DMS153 treated with DMSO at 0.1 percent for 48 hours (cell line): ENCODE measurements around the gene EYA4.

Experiments used
- DNase-seq: peaks from one replicate; lab custom pipeline; 2025; ENCODE audit not compliant: unreplicated experiment; lab: John Stamatoyannopoulos, UW

Gene EYA4

GRCh38 chr6:133441491-133441890 is 200.3 kb downstream of the EYA4 start:
- DNase-seq, result no peak

- DNase-seq, result no peak
Observed at GRCh38 chr6:133446789-133447188, 205.6 kb downstream of the EYA4 start.

GRCh38 chr6:133447924-133448323 is 206.8 kb downstream of the EYA4 start:
- no peak for DNase-seq

DNA sequence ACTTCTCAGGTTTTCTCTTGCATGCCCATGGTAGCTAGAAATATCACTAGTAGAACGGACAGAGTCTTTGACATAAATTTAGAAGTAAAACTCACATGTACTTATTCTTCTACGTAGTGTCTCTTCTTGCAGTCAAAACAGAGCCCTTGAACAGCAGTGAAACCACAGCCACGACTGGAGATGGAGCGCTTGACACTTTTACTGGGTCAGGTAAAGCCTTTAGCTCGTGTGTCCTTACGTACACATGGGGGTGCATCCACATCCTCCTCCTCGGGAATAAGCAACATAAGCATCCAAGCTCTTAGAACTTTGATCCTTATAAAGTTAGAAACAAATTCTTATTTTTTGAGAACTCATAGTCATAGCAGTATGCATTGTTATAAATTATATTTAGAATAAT is 215.3 kb downstream of the EYA4 start:
- no peak for DNase-seq

DNA sequence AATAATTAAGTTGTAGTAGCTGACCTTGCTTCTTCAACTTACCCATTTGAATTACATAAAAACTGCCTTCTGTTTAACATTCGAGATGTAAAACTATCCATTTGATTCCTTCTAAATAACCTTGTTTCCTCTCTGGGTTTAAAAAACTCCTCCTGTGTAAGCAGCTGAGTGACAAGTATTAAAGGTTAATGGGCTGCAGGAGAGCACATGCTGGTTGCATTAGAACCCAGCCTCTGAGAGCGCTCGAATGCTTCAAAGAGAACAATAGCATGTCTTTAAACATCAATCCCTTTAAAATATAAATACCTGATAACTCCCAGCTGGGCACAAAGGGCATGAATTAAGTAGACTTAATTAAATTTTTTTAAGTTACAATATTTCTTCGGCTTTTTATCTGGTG is 215.8 kb downstream of the EYA4 start:
- DNase-seq, result no peak

GRCh38 chr6:133460101-133460500 is 218.9 kb downstream of the EYA4 start:
- DNase-seq, result no peak

- DNase-seq, result no peak
Observed at GRCh38 chr6:133463790-133464189, 222.6 kb downstream of the EYA4 start.

DNA sequence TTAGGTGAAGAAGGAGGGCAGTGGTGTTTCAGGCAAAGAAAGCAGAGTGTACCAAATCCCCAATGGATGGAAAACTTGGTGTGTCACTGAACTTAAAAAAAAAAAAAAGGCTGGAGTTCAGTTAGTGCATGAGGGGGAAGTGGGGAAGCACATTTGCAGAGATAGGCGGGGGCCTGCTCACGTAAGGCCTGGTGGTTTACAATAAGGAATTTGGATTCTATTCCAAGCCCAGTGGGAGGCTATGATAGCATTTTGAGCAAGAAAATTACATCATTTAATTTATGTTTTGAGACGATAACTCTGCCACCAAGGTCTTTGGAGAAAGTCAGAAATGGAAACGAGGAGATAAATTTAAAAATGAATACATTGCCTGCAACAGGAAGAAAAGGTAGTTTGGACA is 225.5 kb downstream of the EYA4 start:
- DNase-seq, result no peak

- no peak for DNase-seq
Observed at GRCh38 chr6:133467231-133467981, 226.2 kb downstream of the EYA4 start.

DNA sequence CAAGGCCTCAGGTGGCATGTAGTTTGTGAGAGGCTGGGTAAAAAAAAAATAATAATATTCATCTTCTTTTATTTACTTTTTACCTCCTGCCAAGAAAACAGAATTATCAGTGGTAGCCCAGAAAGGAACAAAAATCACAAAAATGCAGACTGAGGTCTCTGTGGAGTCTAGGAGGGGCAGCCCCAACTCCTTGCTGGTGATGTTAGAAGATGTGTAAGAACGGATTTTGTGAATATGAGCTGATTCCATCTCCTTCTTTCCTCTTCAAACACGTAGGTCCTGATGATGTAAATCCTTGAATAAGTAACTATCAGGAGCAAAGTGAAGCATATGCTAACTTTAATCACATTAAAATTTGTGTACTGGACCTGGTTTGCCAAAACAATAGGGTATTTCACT is 226.8 kb downstream of the EYA4 start:
- DNase-seq, result no peak

DNA sequence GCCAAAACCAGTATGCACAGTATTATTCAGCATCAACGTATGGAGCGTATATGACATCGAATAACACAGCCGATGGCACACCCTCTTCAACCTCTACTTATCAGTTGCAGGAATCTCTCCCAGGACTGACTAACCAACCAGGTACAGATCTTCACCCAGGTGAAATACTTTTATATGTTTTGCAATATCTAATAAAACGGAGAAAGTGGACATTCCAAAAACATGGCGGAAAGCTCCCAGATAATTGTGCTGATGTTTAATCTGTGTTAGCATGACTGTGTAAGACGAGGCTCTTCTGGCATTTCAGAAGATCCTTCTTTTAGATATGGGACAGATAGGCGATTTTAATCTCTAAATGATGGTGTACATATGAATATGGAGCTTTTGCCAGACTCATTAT is 227.4 kb downstream of the EYA4 start:
- no peak for DNase-seq

GRCh38 chr6:133474516-133474915 is 233.4 kb downstream of the EYA4 start:
- no peak for DNase-seq

GRCh38 chr6:133478673-133479072 is 237.5 kb downstream of the EYA4 start:
- no peak for DNase-seq

GRCh38 chr6:133487174-133487573 is 246.0 kb downstream of the EYA4 start:
- DNase-seq, result no peak

DNA sequence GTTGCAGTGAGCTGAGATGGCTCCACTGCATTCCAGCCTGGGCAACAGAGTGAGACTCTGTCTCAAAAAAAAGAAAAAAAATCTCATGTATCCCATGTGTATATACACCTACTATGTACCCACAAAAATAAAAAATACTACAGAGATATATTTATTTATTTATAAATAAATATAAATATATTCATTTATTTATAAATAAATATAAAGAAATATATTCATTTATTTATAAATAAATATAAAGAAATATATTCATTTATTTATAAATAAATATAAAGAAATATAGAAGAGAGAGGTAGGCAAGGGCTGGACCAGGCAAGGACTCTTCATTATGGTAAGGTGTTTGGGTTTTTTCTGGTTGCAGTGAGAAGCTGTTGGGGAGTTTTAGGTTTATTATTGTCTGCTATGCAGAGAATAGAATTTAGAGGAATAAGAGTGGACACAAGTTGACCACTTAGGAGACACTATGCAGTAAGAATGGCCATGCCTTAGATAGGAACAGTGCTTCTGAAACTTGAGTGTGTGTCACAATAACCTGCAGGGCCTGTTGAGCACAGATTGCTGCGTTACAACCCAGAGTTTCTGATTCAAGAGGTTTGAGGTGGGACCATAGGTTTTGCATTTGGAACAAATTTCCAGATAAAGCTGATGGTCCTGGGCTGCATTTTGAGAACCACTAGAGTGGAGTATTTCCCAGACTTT is 254.2 kb downstream of the EYA4 start:
- DNase-seq, result no peak

DNA sequence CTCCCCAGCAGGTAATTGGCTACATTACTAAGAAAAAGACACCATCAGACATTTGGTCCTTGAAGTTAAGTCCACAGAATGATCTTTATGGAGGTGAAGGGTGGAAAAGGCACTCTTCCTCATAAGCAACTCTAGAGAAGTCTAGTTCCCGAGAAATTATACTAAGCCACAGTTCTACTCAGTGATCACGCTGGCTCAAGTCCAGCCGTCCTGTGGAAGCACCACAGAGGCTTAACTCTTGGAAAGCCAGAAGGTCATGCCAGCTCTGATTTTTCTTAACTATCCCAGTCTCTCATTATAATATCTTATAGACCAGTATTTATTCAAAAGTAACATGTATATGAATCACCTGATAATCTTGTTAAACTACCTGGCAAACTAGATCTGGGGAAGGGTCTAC is 258.5 kb downstream of the EYA4 start:
- no peak for DNase-seq

GRCh38 chr6:133501675-133502270 is 260.6 kb downstream of the EYA4 start:
- DNase-seq, result no peak

- no peak for DNase-seq
Observed at GRCh38 chr6:133502441-133503335, 261.5 kb downstream of the EYA4 start.

DNA sequence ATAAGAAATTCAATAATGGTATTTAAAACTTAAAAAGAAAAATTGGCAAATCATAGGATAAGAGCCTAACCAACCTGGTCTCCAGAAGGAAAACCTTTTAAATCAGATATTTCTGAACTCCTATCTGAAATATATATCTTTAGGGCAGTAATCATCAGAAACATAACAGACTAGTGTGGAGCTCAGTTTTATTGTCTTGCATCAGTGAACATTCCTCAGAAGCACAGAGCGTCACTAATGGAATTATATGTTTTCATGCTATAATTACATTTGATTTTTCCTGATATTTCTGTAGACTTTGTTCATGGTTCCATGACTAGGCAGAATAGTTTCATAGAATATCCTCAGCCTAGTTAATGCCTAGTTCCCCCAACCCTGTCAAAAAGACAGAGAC is 262.2 kb downstream of the EYA4 start:
- DNase-seq, result no peak

DNA sequence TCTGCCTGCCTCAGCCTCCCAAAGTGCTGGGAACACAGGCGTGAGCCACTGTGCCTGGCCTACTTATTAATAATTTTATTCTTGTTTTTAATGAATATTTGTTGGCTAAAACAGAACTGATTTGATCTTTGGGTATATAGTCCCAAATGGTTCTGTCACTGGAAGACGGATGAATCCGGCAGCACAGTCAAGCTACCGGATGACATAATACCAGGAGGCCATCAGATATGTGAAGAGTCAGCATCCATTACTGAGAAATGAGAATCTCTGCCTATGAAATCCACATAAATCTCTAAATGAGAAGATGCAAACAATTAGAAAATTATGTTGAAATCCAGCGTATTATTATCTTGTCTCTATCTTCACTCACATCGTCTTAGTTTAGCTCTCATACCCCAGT is 263.0 kb downstream of the EYA4 start:
- DNase-seq, result no peak

DNA sequence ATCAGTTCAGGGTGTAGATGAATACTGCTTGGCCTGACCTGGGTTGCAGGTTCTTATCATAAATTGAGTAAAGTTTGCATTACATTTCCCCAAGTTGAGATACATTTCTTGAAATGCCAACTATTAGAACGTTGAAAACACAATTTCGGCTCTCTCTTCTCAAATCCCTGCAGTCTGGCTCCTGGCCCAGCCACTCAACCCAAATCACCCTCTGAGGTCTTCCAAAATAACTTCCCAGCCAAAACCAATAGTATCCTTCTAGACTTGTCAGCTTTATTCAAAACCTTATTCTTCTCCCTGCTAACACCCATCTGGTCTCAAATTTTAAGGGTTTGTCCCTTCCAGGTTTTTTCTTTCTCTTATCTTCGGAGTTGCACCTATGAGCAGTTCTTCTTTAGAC is 263.6 kb downstream of the EYA4 start:
- DNase-seq, result no peak
